HepG2 (cell line): ENCODE measurements around the gene OSBPL9. TPM values are rescaled to one million over a fixed set of nuclear protein-coding genes. Genes with fewer than 3 reads are reported as not detected.

Source experiments
- ATAC-seq: fragments of 200-7000 bp; cut with Tn5 transposase; 3 replicates; pipeline ENCODE4 v1.9.1; 2020; ENCODE audit warnings: mild to moderate bottlenecking, moderate library complexity
- BruUV-seq: library from RNA; stranded (reverse); fragments of 400-500 nt; replicated peaks from 2 replicates; lab custom pipeline; 2021; lab: Mats Ljungman, UMichigan
- CTCF ChIA-PET: fragments of 300-600 bp; formaldehyde crosslinking; extraction: SDS; loops from one replicate; lab custom pipeline; 2021; ENCODE audit warnings: low total read pairs, inconsistent platforms, low intra/inter-chr PET ratio; lab: Yijun Ruan, JAX
- POLR2A ChIA-PET: fragments of 350-600 bp; sonication (Branson Sonifier 250); formaldehyde crosslinking; loops from one replicate; lab custom pipeline; 2020; ENCODE audit warnings: antibody characterized with exemption, inconsistent platforms; lab: Yijun Ruan, JAX
- DNase-seq: peaks from one replicate; pipeline ENCODE4 v3.0.0-alpha.2; 2015; ENCODE audit warnings: low spot score
- FAIRE-seq: peaks from 3 replicates; lab custom pipeline; 2011; peaks lifted over from hg19 to GRCh38; lab: Jason Lieb, UNC
- H2AFZ ChIP-seq: one replicate; pipeline ENCODE4 v1.6.1; 2011; ENCODE audit warnings: low read length, inconsistent platforms
- H3K27ac ChIP-seq: fragments of 300-600 bp; 3 replicates; pipeline ENCODE4 v1.8.0; 2011; ENCODE audit warnings: mixed run types, mild to moderate bottlenecking, mixed read lengths, low read length, inconsistent platforms; ENCODE audit not compliant: insufficient read depth; ENCODE audit errors: extremely low read length
- H3K27me3 ChIP-seq, 2 experiments: fragments of 200-600 bp in 1 of 2; 2 replicates in 1 of 2; 3 replicates in 1 of 2; pipeline versions ENCODE4 v1.6.0 to v1.8.0; 2011; ENCODE audit warnings: low read length in 2 of 2, mild to moderate bottlenecking in 2 of 2, moderate library complexity in 2 of 2, inconsistent platforms in 1 of 2; ENCODE audit not compliant: insufficient read depth in 2 of 2, control insufficient read depth in 1 of 2
- H3K36me3 ChIP-seq, 2 experiments: fragments of 200-600 bp in 1 of 2; replicated peaks in 1 of 2; 2 replicates in 1 of 2; 3 replicates in 1 of 2; pipeline versions ENCODE4 v1.5.1 to v1.8.0; 2011; ENCODE audit warnings: low read length in 2 of 2, inconsistent platforms in 1 of 2; ENCODE audit not compliant: insufficient read depth in 2 of 2, control insufficient read depth in 1 of 2
- H3K4me1 ChIP-seq: 2 replicates; pipeline ENCODE4 v1.5.1; 2012; ENCODE audit warnings: low read length, inconsistent platforms; ENCODE audit not compliant: insufficient read depth
- H3K4me2 ChIP-seq: 2 replicates; pipeline ENCODE4 v1.6.0; 2011; ENCODE audit warnings: low read depth, low read length, inconsistent platforms
- H3K4me3 ChIP-seq, 3 experiments: fragments of 200-600 bp in 1 of 3; sonication (generic), shearing (Covaris generic) in 1 of 3; replicated peaks in 1 of 3; 2 replicates each; pipeline ENCODE4 v1.5.1; 2011 to 2016; ENCODE audit warnings: low read length in 3 of 3, inconsistent platforms in 2 of 3, low read depth in 2 of 3, mild to moderate bottlenecking in 2 of 3, control low read depth in 1 of 3, mixed read lengths in 1 of 3; ENCODE audit not compliant: insufficient read depth in 1 of 3
- H3K79me2 ChIP-seq: one replicate; pipeline ENCODE4 v1.6.1; 2011; ENCODE audit warnings: low read length, inconsistent platforms; ENCODE audit not compliant: insufficient read depth
- H3K9ac ChIP-seq: 2 replicates; pipeline ENCODE4 v1.6.0; 2011; ENCODE audit warnings: mild to moderate bottlenecking, low read depth, low read length, inconsistent platforms; ENCODE audit not compliant: insufficient read depth
- H3K9me3 ChIP-seq: 2 replicates; pipeline ENCODE4 v1.5.1; 2012; ENCODE audit warnings: mild to moderate bottlenecking, low read length
- H4K20me1 ChIP-seq: 2 replicates; pipeline ENCODE4 v1.6.0; 2011; ENCODE audit warnings: inconsistent platforms, mild to moderate bottlenecking, low read length, moderate library complexity; ENCODE audit not compliant: insufficient read depth
- CREB1 ChIP-seq, 2 experiments: fragments of 450-650 bp in 1 of 2; IDR thresholded peaks; 2 replicates each; pipeline ENCODE4 v1.6.1; 2016 to 2017; ENCODE audit warnings: control low read depth in 1 of 2, mild to moderate bottlenecking in 1 of 2, missing compliant biosample characterization in 1 of 2, missing genetic modification characterization in 1 of 2
- ETV5 ChIP-seq: IDR thresholded peaks from 2 replicates; pipeline ENCODE4 v1.6.1; 2018; ENCODE audit warnings: missing biosample characterization, missing genetic modification reagents, inconsistent platforms, borderline replicate concordance
- HOXA3 ChIP-seq: sonication (generic); formaldehyde crosslinking; IDR thresholded peaks from 2 replicates; pipeline ENCODE4 v1.5.0; 2020; ENCODE audit warnings: missing genetic modification reagents
- ISL2 ChIP-seq: sonication (generic); formaldehyde crosslinking; IDR thresholded peaks from 2 replicates; pipeline ENCODE4 v1.5.0; 2020; ENCODE audit warnings: missing genetic modification reagents
- NFIB ChIP-seq: sonication (generic); formaldehyde crosslinking; IDR thresholded peaks from 2 replicates; pipeline ENCODE4 v1.9.0; 2021; ENCODE audit warnings: missing genetic modification reagents, mild to moderate bottlenecking, borderline replicate concordance
- POLR2A ChIP-seq, 2 experiments: IDR thresholded peaks; 2 replicates each; pipeline ENCODE4 v1.6.1; 2011; ENCODE audit warnings: low read depth in 2 of 2, low read length in 2 of 2, mild to moderate bottlenecking in 1 of 2, moderate library complexity in 1 of 2; ENCODE audit not compliant: insufficient read depth in 1 of 2
- POLR2AphosphoS5 ChIP-seq: IDR thresholded peaks from 2 replicates; pipeline ENCODE4 v1.6.1; 2012; ENCODE audit warnings: low read depth, low read length
- RBM22 ChIP-seq: fragments of 200-400 bp; formaldehyde crosslinking; optimal IDR thresholded peaks from 2 replicates; pipeline ENCODE3; 2017; ENCODE audit warnings: mild to moderate bottlenecking, low read length, moderate library complexity
- ZNF331 ChIP-seq: sonication (generic); formaldehyde crosslinking; IDR thresholded peaks from 2 replicates; pipeline ENCODE4 v1.4.0; 2020; ENCODE audit warnings: missing genetic modification reagents
- ZNF431 ChIP-seq: sonication (generic); formaldehyde crosslinking; IDR thresholded peaks from 2 replicates; pipeline ENCODE4 v1.9.0; 2022; ENCODE audit warnings: missing genetic modification reagents, low read depth, mild to moderate bottlenecking, borderline replicate concordance
- ZNF615 ChIP-seq: sonication (generic); formaldehyde crosslinking; IDR thresholded peaks from 2 replicates; pipeline ENCODE4 v1.5.0; 2020; ENCODE audit warnings: mild to moderate bottlenecking, missing genetic modification reagents, borderline replicate concordance
- ZNF629 ChIP-seq: sonication (generic); formaldehyde crosslinking; conservative IDR thresholded peaks from 2 replicates; pipeline ENCODE4 v1.5.0; 2020; ENCODE audit warnings: missing genetic modification reagents
- WGBS: methylation state at CpG from one replicate; pipeline ENCODE4 v1.1.6; 2017; ENCODE audit warnings: low lambda C conversion rate; 5-methylcytosine and 5-hydroxymethylcytosine counted together
- in situ Hi-C: cut with HindIII; loops from 2 replicates; pipeline ENCODE4 v1.10.0; 2017; ENCODE audit warnings: low pct_unique_long_range_greater_than_20kb; ENCODE audit not compliant: extremely low pct_ligation_motif_present
- intact Hi-C: fragments of 100-400 bp; cut with micrococcal nuclease; formaldehyde crosslinking; loops from one replicate; pipeline ENCODE4 v1.10.0; 2022; ENCODE audit not compliant: unreplicated experiment
- polyA plus RNA-seq, 8 experiments: library from polyadenylated mRNA; depleted of rRNA in 3 of 8; stranded (reverse) in 7 of 8; unstranded in 1 of 8; fragments of >200 nt; fragmentation: Illumina TruSeq in 4 of 8; extraction: Trizol in 4 of 8; gene quantifications; 2 replicates each; pipeline versions ENCODE4 v1.2.1 to v1.2.3, GENCODE V29; 2011 to 2016; ENCODE audit warnings: low read depth in 4 of 8, missing spikeins in 1 of 8, mixed read lengths in 1 of 8; ENCODE audit not compliant: insufficient read depth in 1 of 8
- total RNA-seq, 5 experiments: library from RNA; depleted of rRNA; stranded (reverse); fragments of >200 nt; fragmentation: Illumina TruSeq; extraction: Trizol; gene quantifications; 2 replicates each; pipeline ENCODE4 v1.2.3, GENCODE V29; 2016; ENCODE audit warnings: low read depth in 1 of 5

OSBPL9 gene
- total and polyA plus RNA-seq, 2 of the 13 experiments (the other 11 are each of a cell fraction or from before 2014, with no cell fraction given), result 83.6 to 142 TPM

DNA sequence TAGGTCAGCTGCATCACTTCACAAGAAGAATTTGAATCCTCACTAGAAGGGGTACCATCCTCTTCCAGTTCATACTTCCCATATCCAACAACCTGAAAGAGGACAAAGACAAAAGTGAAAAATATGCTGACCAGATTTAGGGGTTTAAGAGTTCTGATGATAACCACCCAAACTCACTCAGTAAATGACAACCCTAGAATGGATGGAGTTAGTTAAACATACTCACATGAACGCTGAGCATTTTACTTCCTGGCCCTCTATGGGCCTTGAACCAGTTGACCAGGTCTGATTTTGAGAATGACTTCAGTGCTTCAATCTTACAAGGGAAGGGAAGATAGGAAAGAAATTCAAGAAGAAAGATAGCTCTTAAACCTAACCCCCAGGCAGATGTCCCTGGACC lies 172.4 kb downstream of the OSBPL9 start (continued):
- TF ChIP-seq ZNF615 (CRISPR knock-in tag) (no peak), HOXA3 (no peak), ZNF431 (CRISPR knock-in tag) (no peak), ISL2 (CRISPR knock-in tag) (no peak), CREB1 (IDR thresholded peaks at IDR 0.05) (no peak), CREB1 (CRISPR knock-in tag; IDR thresholded peaks at IDR 0.05) (no peak)

DNA sequence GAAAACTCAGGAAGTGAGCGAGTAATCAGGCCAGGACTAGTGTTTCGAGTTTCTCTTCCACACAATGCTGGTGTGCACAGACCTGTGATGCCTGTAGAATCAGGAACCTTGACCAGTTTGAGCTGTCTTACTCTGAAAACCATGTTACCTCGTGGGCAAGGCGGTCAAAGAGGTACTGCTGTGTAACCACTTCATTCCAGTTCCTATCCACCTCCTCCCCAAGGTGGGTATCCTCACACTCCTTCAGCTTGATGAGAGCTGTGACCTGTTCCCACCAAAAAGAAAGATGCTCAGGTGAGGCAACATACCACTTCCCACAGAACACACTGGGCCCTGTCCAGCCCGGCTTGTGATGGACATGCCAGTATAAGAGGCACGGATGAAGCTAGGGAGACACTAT lies 173.5 kb downstream of the OSBPL9 start:
- no peaks in the 10 kb centered on the region for H3K9me3 ChIP-seq
- intact Hi-C loops, result no loop called here
- H3K4me1 ChIP-seq, result no peaks in the 10 kb centered on the region
- H3K9ac ChIP-seq, result no peak overlapping the region
- no TSS peak for BruUV-seq
- no peak overlapping the region for H3K4me2 ChIP-seq
- in situ Hi-C loops, result no loop called here
- TF ChIP-seq RBM22, result peak; percentile 92
- no peak for TF ChIP-seq ZNF331 (CRISPR knock-in tag)
- no peak for TF ChIP-seq ZNF629 (CRISPR knock-in tag)
- ChIA-PET POLR2A (no interaction called here), CTCF (no interaction called here)
- FAIRE-seq (no peak), ATAC-seq (no peak; the same call in 2 of the 3 replicates), DNase-seq (no peak)
- H3K4me3 ChIP-seq, result no peak overlapping the region
- 98% methylated on average over 5 of the region's 6 CpGs for WGBS
- no peak overlapping the region for H3K27ac ChIP-seq
- H4K20me1 ChIP-seq, result no peaks in the 10 kb centered on the region
- H3K79me2 ChIP-seq, result no peaks in the 10 kb centered on the region
- no peaks in the 10 kb centered on the region for H3K27me3 ChIP-seq
- H2AFZ ChIP-seq, result no peak overlapping the region
- H3K36me3 ChIP-seq, result peaks cover 29 to 86% of the 10 kb centered on the region in 2 experiments

DNA sequence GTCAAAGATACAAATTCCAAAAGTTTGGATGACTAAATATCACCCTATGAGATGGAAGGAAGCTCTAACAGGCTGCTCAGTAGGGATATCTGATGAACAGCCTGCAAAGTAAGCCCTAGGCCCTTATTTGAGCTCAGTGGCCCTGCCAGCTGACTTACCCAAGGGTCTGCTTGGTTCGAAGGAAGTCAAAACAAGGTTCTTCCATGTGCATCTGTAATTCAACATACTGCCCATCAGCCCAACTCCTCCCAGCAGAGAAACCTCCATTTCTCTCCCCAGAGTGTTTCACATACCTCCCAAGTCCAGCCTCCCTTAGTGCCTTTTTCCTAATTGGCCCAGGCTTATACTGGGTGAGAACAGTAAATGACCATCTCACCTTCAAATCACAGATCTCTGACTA lies 175.0 kb downstream of the OSBPL9 start:
- DNase-seq (no peak), ATAC-seq (peak; percentile 7; the same call in 2 of the 3 replicates), FAIRE-seq (no peak)
- Histone ChIP-seq H3K79me2 (no peaks in the 10 kb centered on the region), H3K9me3 (no peaks in the 10 kb centered on the region), H3K9ac (no peak overlapping the region), H3K4me3 (no peak overlapping the region), H3K4me2 (no peak overlapping the region), H3K27ac (no peak overlapping the region), H3K4me1 (no peaks in the 10 kb centered on the region), H3K27me3 (no peaks in the 10 kb centered on the region), H3K36me3 (peaks cover 25 to 74% of the 10 kb centered on the region in 2 experiments), H4K20me1 (no peaks in the 10 kb centered on the region), H2AFZ (no peak overlapping the region)
- ChIA-PET POLR2A (no interaction called here), CTCF (no interaction called here)
- BruUV-seq, result no TSS peak
- intact Hi-C loops, result no loop called here
- WGBS, result 90% methylated on average over 1 of the region's 1 CpG
- in situ Hi-C loops, result no loop called here
- TF ChIP-seq ETV5 (CRISPR knock-in tag), result no peak
- 0 out of 2 replicates have a peak, but pooled peaks have one; percentile 10 for TF ChIP-seq POLR2AphosphoS5
- no peak for TF ChIP-seq NFIB (CRISPR knock-in tag)
- 0 out of 4 replicates have a peak, but pooled peaks of 1 of the 2 experiments have one; percentile 8 for TF ChIP-seq POLR2A (IDR thresholded peaks at IDR 0.05; ENCODE audit: insufficient read depth in 1 of 2, low read depth in 2 of 2, low read length in 2 of 2)
